DOHH2 (cell line): ENCODE data around the gene RIMBP2.

Experiments used
- EZH2phosphoT487 ChIP-seq: fragments of 200-600 bp; sonication (generic); IDR thresholded peaks from 2 replicates; pipeline ENCODE4 v1.6.1; 2017; ENCODE audit warnings: borderline replicate concordance, mild to moderate bottlenecking, antibody characterized with exemption, low read length, moderate library complexity, mixed read lengths
- TF ChIP-seq, protein P1 (sequence below): fragments of 200-600 bp; sonication (generic); IDR thresholded peaks from one replicate; pipeline ENCODE4 v1.5.1; 2014; ENCODE audit warnings: antibody characterized with exemption, mild to moderate bottlenecking, low read depth, low read length; ENCODE audit not compliant: poor library complexity, severe bottlenecking

GRCh38 chr12:130364578-130364977 lies 351.5 kb downstream of the RIMBP2 start:
- TF ChIP-seq, protein P1, sequence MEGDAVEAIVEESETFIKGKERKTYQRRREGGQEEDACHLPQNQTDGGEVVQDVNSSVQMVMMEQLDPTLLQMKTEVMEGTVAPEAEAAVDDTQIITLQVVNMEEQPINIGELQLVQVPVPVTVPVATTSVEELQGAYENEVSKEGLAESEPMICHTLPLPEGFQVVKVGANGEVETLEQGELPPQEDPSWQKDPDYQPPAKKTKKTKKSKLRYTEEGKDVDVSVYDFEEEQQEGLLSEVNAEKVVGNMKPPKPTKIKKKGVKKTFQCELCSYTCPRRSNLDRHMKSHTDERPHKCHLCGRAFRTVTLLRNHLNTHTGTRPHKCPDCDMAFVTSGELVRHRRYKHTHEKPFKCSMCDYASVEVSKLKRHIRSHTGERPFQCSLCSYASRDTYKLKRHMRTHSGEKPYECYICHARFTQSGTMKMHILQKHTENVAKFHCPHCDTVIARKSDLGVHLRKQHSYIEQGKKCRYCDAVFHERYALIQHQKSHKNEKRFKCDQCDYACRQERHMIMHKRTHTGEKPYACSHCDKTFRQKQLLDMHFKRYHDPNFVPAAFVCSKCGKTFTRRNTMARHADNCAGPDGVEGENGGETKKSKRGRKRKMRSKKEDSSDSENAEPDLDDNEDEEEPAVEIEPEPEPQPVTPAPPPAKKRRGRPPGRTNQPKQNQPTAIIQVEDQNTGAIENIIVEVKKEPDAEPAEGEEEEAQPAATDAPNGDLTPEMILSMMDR = no peak
- no peak for TF ChIP-seq EZH2phosphoT487
